HG02973 (cell line): ENCODE results near the gene FAM169A.
"Not testable (repeated sequence)": the region's sequence is repeated elsewhere in the genome, so short reads cannot be mapped to it uniquely, and the experiment has no call there.

ENCODE experiments used
- ATAC-seq: cut with Tn5 transposase; IDR thresholded peaks from one replicate; pipeline ENCODE4 v1.9.1; 2021; ENCODE audit warnings: moderate library complexity; ENCODE audit not compliant: unreplicated experiment

Gene FAM169A

DNA sequence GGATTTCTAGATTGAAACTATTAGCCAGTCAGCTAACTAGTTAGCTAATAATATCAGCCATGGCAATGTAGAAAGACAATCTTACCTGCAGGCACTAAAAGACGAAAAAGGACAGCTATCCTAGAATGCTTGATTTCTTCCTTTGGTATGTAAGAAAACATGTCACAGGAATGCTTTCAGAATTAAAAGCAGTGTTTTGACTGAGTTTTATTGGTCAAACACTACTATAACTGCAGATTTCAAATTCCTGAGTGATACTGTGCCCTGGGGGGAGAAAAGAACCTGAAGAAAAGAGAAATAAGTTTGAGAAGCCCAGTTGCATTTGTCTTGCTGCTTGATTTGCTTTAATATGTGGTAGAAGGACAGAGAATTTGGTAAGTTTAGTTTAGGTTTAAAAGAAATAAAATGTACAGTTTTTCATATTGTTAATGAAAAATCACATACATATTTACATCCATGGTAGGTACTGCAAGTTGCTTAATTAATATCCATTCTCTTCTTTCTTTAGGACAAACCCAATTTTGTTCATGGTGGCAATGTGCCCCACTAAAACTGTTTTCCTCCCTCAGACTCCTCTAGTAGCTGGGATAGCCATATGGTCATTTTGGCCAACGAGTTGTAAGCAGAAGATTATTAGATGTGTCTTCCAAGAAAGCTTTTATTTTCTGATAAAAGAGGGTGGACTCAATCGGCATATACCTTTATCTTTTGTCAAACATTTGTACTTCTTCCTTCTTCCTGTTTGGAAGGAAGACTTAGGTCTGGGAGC is 4.3 kb upstream of the FAM169A start:
- no peak for ATAC-seq

DNA sequence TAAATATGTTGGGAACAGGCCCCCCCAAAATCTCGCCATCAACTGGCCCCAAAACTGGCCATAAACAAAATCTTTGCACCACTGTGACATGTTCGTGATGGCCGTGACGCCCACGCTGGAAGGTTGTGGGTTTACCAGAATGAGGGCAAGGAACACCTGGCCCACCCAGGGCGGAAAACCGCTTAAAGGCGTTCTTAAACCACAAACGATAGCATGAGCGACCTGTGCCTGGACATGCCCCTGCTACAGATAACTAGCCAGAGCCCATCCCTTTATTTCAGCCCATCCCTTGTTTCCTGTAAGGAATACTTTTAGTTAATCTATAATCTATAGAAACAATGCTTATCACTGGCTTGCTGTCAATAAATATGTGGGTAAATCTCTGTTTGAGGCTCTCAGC is 3.2 kb upstream of the FAM169A start:
- not testable (repeated sequence) for ATAC-seq

DNA sequence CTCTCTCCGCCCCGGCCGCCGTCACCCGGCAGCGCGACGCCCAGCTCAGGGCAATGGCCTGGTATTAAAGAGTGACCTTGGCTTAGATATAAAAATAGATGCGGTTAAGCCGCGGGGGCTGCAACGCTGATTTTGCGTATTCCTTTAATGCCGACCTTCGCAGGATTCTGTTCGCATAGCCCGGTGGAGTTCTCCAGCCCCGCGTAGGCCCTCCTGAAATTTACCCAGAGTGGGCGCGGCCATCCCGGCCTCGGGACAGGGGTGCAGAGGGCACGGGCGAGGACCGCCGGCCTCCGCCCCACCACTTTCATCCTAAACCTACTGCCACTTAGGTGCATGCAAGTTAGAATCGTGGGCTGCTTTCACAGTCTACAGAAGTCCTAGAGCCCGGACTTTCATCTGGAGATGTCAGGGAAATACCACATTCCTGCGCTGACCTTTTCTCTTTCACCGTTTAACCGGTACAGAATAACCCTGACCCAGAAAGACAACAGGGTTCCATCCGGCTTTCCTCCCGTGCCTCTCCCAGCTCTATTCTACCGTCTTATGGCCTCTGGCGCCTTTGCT is 492 bp upstream of the FAM169A start:
- ATAC-seq = no peak

DNA sequence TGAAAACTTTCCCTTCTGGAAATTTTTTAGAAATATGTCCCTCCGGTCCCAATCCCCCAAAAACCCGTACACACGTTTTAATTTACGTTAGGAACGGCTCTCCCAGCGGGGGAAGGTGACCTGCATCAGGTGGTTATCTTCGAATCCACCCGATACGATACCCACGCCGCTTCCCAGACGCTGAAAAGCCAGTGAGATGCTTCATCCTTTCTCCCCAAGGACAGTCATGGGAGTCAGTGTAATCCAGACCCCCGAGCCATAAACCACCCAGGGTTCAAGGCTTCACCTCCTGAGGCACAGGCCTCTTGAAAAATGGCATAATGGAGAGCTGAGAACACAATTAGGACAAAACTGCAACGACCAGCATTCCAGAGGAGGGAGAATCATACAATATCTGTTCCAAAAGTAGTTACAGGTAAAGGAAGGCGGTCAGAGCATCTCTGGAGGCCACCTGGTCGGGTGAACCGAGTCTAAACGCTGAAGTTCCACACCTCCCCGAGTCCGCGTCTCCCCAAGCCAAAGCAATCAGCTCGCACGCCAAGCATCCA is 857 bp downstream of the FAM169A start:
- ATAC-seq = no peak

DNA sequence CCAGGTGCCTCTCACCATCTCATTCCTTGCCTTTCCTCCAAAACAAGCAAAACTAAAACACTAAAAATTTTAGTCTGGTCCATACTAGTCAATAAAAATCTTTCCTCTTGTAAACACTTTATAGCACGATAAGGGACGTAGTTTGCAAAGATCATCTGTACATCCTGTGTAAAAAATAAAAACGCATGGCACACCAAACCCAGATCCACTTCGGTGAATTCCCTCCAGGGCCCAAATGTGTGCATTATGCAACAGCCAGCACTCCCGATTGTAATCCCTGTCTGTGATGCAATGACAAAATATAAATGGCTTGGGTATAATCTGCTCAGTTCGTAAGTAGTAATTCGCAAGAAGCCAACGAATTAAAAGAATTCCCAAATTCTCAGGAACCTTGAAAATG is 1.4 kb downstream of the FAM169A start:
- no peak for ATAC-seq

DNA sequence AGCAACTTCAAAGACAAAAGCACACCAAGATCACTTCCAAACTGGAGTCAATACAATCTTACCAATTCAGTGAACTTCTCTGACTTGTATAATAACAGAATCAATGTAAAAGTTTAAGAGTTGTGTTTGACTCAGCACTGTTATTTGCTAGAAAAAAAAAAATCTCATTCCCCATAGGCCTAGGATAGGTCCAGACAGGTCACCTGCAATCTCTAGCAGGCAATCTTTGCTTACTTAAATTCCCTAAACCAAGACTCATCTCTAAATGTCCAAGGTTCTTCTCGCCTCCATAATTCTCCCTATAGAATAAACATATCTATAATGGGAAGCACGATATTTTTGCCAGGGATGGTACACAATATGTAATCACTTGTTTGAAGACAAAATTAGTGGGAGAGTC is 2.5 kb downstream of the FAM169A start:
- no peak for ATAC-seq

DNA sequence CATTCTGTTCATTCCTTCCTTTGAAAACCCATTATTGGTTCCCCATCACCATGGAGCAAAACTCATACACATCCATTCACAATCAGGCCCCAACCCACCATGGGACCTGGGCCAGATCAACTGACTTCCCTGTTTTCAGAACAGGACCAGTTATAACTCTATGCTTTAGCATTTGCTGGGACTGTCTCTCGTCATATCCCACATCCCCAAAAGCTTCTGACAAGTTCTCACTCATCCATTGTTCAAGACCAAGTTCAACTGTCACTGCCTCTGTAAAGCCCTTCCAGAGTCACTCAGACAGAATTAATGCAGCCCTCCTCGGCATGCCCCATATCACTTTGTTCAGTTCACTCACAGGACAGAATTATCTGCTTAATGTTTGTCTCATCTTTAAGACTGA is 4.0 kb downstream of the FAM169A start:
- ATAC-seq = no peak

DNA sequence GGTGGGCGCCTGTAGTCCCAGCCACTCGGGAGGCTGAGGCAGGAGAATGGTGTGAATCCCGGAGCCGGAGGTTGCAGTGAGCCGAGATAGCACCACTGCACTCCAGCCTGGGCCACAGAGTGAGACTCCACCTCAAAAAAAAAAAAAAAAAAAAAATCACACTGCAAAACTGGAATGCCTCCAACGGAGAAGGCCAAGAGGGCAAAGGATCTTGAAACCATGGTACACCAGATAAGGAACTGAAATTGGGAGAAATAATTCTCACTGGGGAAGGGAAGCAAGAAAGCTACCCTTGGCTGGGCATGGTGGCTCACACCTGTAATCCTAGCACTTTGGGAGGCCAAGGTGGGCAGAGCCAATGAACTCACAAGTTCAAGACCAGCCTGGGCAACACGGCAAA is 9.2 kb downstream of the FAM169A start:
- ATAC-seq = not testable (repeated sequence)

DNA sequence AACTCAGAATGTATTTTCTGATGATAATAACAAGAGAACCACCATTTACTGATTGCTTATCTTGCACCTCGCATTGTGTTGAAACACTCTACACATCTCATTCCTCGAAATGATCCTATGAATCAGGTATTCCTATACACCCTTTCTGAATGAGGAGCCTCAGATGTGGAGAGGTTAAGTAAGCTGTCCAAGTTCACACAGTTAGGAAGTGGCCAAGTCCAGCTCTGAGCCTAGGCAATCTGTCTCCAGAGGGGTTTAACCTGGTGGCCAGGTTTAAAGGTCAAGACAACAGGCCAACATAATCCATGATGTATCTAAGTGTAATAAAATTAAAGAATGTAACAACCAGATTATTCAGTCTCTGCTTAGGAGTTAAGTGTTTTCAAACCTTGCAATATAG is 12.9 kb downstream of the FAM169A start:
- ATAC-seq = no peak

DNA sequence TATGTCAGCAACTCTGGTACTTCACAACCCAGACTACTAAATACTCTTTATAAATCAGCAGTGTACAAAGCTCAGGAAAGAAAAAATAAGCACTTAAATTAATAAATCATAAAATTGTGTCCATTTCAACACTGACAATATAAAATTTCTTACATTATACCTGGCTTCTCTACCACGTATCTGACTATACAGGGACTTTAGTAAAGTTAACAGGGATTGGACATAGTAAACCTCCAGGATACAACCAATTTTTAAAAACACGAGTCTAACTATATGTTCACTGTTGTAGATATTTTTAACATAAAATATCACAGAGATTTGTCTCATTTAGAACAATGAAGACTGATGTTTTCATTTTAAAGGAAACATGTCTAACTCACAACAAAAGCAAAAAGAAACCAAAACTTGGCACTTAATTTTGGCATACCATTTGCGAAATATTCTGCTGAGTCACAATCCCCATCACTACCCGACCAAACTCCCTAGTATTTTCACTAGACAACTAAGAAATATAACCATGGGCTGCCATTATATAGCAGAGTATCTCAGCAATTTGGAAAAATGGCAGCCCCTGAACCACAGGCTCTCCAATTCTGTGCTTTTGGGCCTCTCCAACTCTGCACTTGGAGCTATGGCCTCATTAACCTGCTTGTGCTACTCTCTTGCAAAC is 14.4 kb downstream of the FAM169A start:
- no peak for ATAC-seq

DNA sequence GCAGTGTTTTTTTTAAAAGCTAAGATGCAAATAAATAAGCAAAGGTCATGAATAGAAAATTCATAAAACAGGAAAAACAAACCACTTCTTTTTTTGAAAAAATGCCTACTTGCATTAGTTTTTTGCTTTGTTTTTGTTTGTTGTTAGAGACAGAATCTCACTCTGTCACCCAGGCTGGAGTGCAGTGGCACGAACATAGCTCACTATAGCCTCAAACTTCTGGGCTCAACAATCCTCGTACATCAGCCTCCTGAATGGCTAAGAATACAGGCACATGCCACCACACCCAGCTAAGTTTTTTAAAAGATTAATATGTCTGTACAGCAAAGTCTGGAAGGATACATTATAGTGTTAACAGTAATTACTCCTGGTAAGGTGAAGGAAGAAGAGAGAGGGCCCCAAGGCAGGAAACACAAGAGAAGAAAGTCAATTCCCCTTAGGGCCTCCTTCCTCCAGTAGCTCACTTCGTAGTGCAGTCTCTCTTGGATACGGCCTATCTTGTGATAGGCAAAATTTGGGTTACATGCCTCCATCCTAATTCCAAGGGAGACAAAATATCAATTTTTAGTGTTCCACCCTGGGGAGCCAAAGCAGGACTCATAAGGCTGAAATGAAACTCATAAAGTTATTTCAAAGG is 15.3 kb downstream of the FAM169A start:
- no peak for ATAC-seq

DNA sequence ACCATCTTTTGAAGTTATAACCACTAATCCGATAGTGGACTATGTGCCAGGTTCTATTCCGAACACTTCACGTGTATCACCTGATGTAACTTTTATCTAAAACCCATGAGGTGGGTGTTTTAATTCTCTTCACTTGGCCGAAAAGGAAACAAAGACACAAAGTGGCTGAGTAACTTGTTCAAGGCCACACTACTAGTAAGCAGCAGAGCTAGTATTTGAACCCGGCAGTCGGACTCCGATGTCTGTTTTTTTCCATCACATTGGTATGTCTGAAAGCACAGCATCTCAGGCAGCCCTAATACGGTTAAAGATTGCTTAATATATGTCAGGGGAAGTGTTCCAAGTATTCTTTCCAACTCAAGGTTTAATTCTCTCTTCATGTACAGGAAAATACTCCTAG is 16.2 kb downstream of the FAM169A start:
- no peak for ATAC-seq

DNA sequence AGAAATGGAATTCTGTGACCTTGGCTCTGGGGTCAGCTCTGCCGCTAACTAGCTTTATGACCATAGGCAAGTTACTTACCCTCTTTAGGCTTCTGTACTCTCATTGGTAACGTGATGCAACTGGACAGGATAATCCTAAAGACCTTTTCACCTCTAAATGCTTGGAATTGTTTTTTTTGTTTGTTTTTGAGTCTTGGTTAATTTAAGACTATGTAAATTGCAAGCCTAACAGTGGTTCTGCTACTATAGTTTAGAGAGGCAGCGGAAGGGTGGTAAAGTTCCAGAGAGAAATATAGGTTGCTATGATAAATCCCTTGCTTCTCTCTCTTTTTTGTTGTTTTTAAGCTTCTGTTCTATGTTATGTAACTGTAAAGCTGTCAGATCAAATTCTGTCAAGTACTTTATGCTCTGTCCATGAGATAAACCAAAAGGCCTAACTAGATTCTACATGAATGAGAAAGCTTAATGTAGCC is 17.6 kb downstream of the FAM169A start:
- ATAC-seq = no peak

DNA sequence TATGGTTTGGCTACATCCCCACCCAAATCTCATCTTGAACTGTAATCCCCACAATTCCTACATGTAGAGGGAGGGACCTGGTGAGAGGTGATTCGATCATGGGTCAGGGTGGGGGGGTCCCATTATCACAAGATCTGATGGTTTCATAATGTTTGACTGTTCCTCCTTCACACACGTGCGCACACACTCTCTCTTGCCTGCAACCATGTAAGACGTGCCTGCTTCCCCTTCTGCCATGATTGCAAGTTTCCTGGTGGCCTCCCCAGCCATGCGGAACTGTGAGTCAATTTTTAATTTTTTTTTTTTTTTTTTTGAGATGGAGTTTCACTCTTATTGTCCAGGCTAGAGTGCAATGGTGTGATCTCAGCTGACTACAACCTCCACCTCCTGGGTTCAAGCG is 27.0 kb downstream of the FAM169A start:
- no peak for ATAC-seq

DNA sequence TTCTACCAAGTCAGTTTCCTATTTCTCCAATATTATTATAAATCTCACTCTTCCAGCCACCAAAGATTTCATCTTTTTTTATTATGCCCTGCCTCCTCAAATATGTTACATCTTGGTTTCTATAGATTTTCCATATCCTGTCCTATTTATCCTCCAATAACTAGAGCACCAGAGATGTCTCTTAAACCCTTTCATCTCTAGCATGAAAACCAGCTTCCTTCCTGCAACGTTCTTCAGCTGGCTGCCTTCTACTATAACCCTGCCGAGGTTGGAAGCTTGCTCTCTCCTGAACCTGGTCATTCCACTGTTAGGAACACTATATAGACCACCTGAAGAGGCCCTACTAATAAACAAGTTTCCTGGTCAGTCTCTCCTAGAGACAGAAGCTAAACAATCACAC is 27.9 kb downstream of the FAM169A start:
- ATAC-seq = no peak

DNA sequence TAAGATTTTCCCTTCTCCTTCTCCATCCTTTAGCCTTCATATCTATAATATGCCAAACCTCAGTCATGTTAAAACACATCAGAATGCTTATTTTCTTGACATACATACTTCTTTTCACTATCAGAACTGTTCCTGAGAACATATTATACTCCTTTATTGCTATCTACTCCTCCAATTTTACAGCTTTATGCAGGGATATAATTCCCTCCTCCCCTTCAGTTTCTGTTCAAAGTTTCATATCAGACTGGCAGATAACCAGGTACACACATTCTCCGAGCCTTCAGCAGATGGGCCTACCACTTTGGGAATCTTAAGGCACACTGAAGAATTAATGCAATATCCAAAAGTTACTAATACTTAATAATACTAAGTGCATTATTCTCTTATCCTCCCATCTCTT is 29.1 kb downstream of the FAM169A start:
- no peak for ATAC-seq

DNA sequence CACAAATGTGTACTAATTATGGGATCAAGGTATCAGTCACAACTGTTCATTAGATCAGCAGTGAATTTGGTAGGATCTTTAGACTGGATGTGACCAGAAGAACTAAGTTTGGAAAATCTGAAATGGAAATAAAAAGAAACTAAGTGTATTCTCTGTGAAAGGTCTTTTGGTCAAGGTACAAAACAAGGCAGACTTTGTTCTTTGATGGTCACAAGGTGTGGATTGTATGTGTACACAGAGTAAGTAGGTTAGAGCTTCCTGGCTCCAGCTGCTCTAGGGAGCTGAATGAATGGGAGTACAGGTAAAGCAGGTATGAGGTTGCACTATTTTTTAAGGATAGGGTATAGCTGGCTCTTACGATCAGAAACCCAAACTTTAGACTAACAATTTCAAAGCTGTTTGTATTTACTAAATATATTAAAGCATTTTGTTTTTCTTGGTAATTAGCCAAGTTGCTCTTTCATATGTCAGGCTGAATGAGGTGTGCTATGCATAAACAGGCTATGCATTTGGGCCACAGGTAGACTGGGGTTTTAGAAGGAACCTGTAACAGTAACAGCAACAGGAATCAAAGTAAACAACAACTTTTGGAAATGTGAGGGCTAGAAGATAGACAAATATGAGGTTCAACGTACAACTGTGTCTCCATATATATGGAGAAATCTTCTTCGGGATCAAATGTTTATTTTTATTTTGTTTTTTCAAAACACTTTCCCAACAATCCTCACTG is 32.5 kb downstream of the FAM169A start:
- no peak for ATAC-seq

DNA sequence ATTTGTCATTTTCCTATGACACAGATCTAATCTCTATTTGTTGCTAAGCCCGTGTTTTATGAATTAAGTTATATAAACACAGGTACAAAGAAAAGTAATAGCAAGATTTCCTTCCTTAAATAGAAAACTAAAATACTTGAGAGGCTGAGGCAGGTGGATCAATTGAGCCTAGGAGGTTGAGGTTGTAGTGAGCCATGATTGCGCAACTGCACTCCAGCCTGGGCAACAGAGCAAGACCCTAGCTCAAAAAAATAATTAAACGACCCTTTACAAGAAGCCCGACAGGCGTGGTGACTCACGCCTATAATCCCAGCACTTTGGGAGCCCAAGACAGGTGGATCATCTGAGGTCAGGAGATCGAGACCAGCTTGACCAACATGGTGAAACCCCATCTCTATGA is 36.8 kb downstream of the FAM169A start:
- no peak for ATAC-seq

DNA sequence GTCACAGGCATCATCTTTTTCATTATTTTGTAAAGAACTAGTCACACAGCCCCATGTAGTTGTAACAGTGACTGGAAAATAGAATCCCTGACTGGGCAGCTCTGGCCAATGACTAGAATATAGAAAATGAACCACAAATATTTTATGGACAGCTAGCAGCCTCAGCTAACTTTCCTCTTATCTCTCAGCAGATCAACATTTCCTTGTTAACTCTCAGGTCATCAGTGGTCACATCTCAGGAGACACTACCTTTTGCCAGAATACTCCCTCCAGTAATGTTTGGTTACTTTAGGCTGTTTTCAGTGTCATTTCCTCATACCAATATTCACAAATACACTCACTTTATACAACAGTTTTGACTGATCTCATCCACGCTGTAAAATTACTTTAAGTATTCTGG is 43.9 kb downstream of the FAM169A start:
- ATAC-seq = no peak

DNA sequence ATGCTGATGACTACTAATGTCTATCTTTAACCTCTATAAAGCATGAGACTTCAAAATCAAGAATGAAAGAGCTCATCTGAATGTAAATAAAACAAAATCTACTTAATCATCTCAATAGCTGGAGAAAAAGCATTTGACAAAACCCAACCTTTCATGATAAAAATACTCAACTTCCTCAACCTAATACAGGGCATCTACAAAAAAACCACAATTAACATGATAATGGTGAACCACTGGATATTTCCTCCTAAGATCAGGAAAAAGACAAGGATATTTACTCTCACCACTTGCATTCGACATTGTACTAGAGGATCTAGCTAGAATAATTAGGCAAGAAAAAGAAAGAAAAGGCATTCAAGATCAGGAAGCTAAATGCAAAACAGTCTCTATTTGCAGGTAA is 49.3 kb downstream of the FAM169A start:
- ATAC-seq = no peak

DNA sequence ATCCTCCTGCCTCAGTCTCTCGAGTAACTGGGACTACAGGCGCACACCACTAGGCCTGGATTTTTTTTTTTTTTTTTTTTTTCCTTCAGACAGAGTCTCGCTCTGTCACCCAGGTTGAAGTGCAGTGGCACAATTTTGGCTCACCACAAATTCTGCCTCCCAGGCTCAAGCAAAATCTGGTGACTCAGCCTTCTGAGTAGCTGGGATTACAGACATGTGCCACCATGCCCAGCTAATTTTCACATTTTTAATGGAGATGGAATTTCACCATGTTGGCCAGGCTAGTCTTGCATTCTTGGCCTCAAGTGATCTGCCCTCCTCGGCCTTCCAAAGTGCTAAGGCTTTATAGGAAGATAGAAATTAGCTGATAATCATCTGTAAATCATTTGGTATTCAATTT is 55.3 kb downstream of the FAM169A start:
- no peak for ATAC-seq
